NCI-H524 (cell line): Measurements from ENCODE around the gene ZC3H14.

ENCODE experiments used
- DNase-seq, 2 experiments: peaks; one replicate each; lab custom pipeline; 2025; lab: John Stamatoyannopoulos, UW

Gene ZC3H14

GRCh38 chr14:88551094-88551870 lies 11.6 kb upstream of the ZC3H14 start:
- peak; percentile 92 to 96 for DNase-seq

- peak; percentile 39 to 49 for DNase-seq
Measured at GRCh38 chr14:88551980-88552431, 10.8 kb upstream of the ZC3H14 start.

- DNase-seq = no peak
Measured at GRCh38 chr14:88552876-88553275, 10.0 kb upstream of the ZC3H14 start.

- no peak for DNase-seq
Measured at GRCh38 chr14:88553886-88554456, 8.9 kb upstream of the ZC3H14 start.

GRCh38 chr14:88554457-88555286 lies 8.2 kb upstream of the ZC3H14 start, which contains the start of gene PTPN21:
Gene PTPN21, minus strand, starts transcription at chr14:88555007. Its CDS starts 4,590 bp downstream, at chr14:88550417.
- peak; percentile 15 to 57 for DNase-seq

GRCh38 chr14:88556581-88556980 lies 6.3 kb upstream of the ZC3H14 start:
- no peak for DNase-seq

- peak; percentile 11 to 65 for DNase-seq
Measured at GRCh38 chr14:88559852-88560251, 3.0 kb upstream of the ZC3H14 start.

- DNase-seq = no peak
Measured at GRCh38 chr14:88562532-88562830, 356 bp upstream of the ZC3H14 start.

- DNase-seq = no peak
Measured at GRCh38 chr14:88563845-88564244, 1.0 kb downstream of the ZC3H14 start.

- DNase-seq = no peak
Measured at GRCh38 chr14:88565427-88565826, 2.6 kb downstream of the ZC3H14 start.

GRCh38 chr14:88568196-88568595 lies 5.4 kb downstream of the ZC3H14 start:
- DNase-seq = no peak

GRCh38 chr14:88572117-88572516 lies 9.3 kb downstream of the ZC3H14 start:
- DNase-seq = no peak

- DNase-seq = no peak
Measured at GRCh38 chr14:88576222-88576621, 13.4 kb downstream of the ZC3H14 start.

- no peak for DNase-seq
Measured at GRCh38 chr14:88584451-88584850, 21.6 kb downstream of the ZC3H14 start.

- DNase-seq = no peak
Measured at GRCh38 chr14:88588081-88588480, 25.2 kb downstream of the ZC3H14 start.

GRCh38 chr14:88590173-88590572 lies 27.3 kb downstream of the ZC3H14 start:
- DNase-seq = no peak

- peak in 1 of 2 experiments; percentile 64 for DNase-seq
Measured at GRCh38 chr14:88592031-88592430, 29.2 kb downstream of the ZC3H14 start.

GRCh38 chr14:88597038-88597437 lies 34.2 kb downstream of the ZC3H14 start:
- no peak for DNase-seq

- DNase-seq = no peak
Measured at GRCh38 chr14:88597601-88598000, 34.8 kb downstream of the ZC3H14 start.

GRCh38 chr14:88598097-88598675 lies 35.3 kb downstream of the ZC3H14 start:
- no peak for DNase-seq

- DNase-seq = no peak
Measured at GRCh38 chr14:88599326-88599725, 36.5 kb downstream of the ZC3H14 start.

- DNase-seq = no peak
Measured at GRCh38 chr14:88599761-88600439, 37.1 kb downstream of the ZC3H14 start.
